Activated CD8-positive, alpha-beta T cell treated with anti-CD3 and anti-CD28 coated beads, Interleukin-2, amount 10 ng/mL, durations not matched to agents 7 days and 5 days (primary cell): ENCODE measurements around the gene TGFB2. TPM values are rescaled to one million over a fixed set of nuclear protein-coding genes. Genes with fewer than 3 reads are reported as not detected.

ENCODE experiments used
- ATAC-seq: fragments of 150-1000 bp; cut with Tn5 transposase; one replicate; pipeline ENCODE4 v1.10.0; 2021; ENCODE audit warnings: moderate library complexity
- CTCF ChIA-PET: fragments of 350-600 bp; sonication (Branson Sonifier 250); formaldehyde crosslinking; loops from one replicate; lab custom pipeline; 2021; ENCODE audit warnings: antibody characterized with exemption; lab: Charles Lee
- POLR2A ChIA-PET: fragments of 350-600 bp; sonication (Branson Sonifier 250); formaldehyde crosslinking; loops from one replicate; lab custom pipeline; 2021; ENCODE audit warnings: antibody characterized with exemption; lab: Charles Lee
- DNase-seq: peaks from one replicate; pipeline ENCODE4 v3.0.0-alpha.2; 2020
- H3K27ac Mint-ChIP-seq: one replicate; pipeline ENCODE4 v1.8.0; 2021; ENCODE audit warnings: mild to moderate bottlenecking, mixed read lengths
- H3K27me3 Mint-ChIP-seq: one replicate; pipeline ENCODE4 v1.8.0; 2021; ENCODE audit warnings: low read depth, mixed read lengths
- H3K36me3 Mint-ChIP-seq: one replicate; pipeline ENCODE4 v1.8.0; 2021; ENCODE audit warnings: low read depth, mixed read lengths
- H3K4me1 Mint-ChIP-seq: one replicate; pipeline ENCODE4 v1.8.0; 2021; ENCODE audit warnings: low read depth, mixed read lengths
- H3K4me3 Mint-ChIP-seq: one replicate; pipeline ENCODE4 v1.8.0; 2021; ENCODE audit warnings: mild to moderate bottlenecking, mixed read lengths
- H3K9me3 Mint-ChIP-seq: one replicate; pipeline ENCODE4 v1.8.0; 2022; ENCODE audit warnings: mixed read lengths; ENCODE audit not compliant: insufficient read depth
- total RNA-seq, 2 experiments: library from RNA; stranded (reverse); gene quantifications; one replicate each; pipeline ENCODE4 v1.2.3, GENCODE V29; 2021

The TGFB2 gene
- total RNA-seq, 2 experiments from 2014 or later = not detected

- H3K4me3 Mint-ChIP-seq = no peak overlapping the region
- POLR2A ChIA-PET = no interaction called here
- H3K36me3 Mint-ChIP-seq = no peaks in the 10 kb centered on the region
- ATAC-seq (no peak), DNase-seq (no peak)
- no peaks in the 10 kb centered on the region for H3K9me3 Mint-ChIP-seq
- CTCF ChIA-PET = no interaction called here
- H3K4me1 Mint-ChIP-seq = no peaks in the 10 kb centered on the region
- no peak overlapping the region for H3K27ac Mint-ChIP-seq
- no peaks in the 10 kb centered on the region for H3K27me3 Mint-ChIP-seq
Observed at GRCh38 chr1:218400624-218401023, 55.5 kb downstream of the TGFB2 start.

DNA sequence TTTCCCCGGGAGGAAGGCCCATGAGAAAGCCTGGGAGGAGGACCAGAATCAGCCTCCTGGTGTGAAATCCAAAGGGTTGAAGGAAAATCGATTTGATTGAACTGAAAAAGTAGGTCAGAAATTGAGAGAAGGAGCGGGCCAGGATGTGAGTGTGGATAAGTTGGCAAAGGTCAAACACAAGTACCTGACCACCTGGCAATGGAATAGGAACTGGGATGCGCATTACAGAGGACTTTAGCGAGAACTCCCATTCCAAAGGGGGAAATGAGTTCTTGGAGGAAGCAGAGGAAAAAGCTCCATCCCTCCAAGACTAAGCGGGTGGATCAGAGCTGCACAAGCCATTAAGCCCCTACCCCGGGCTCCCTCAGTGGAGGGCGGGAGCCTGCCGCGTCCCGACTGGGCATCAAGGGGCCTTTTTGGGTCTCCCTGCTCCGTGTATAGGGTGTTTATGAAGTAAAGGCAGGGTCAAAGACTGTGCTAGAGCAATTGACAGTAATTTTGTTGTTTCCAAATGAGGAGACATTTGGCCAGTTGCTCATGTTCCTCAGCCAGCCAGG lies 56.4 kb downstream of the TGFB2 start:
- Mint-ChIP-seq H3K36me3 (no peaks in the 10 kb centered on the region), H3K27ac (no peak overlapping the region), H3K4me1 (no peaks in the 10 kb centered on the region), H3K27me3 (no peaks in the 10 kb centered on the region), H3K9me3 (no peaks in the 10 kb centered on the region), H3K4me3 (no peak overlapping the region)
- CTCF ChIA-PET = no interaction called here
- ATAC-seq (no peak), DNase-seq (no peak)
- POLR2A ChIA-PET = no interaction called here

- H3K27ac Mint-ChIP-seq = no peak overlapping the region
- no peaks in the 10 kb centered on the region for H3K9me3 Mint-ChIP-seq
- CTCF ChIA-PET = no interaction called here
- POLR2A ChIA-PET = no interaction called here
- H3K4me3 Mint-ChIP-seq = no peak overlapping the region
- no peaks in the 10 kb centered on the region for H3K27me3 Mint-ChIP-seq
- no peaks in the 10 kb centered on the region for H3K36me3 Mint-ChIP-seq
- H3K4me1 Mint-ChIP-seq = no peaks in the 10 kb centered on the region
- ATAC-seq (no peak), DNase-seq (no peak)
Observed at GRCh38 chr1:218401998-218402785, 57.1 kb downstream of the TGFB2 start.

GRCh38 chr1:218402786-218403120 lies 57.6 kb downstream of the TGFB2 start:
- POLR2A ChIA-PET = no interaction called here
- no peak overlapping the region for H3K4me3 Mint-ChIP-seq
- H3K4me1 Mint-ChIP-seq = no peaks in the 10 kb centered on the region
- no peaks in the 10 kb centered on the region for H3K9me3 Mint-ChIP-seq
- H3K27me3 Mint-ChIP-seq = no peaks in the 10 kb centered on the region
- no peak overlapping the region for H3K27ac Mint-ChIP-seq
- no peak for DNase-seq
- CTCF ChIA-PET = no interaction called here
- no peak for ATAC-seq
- H3K36me3 Mint-ChIP-seq = no peaks in the 10 kb centered on the region

GRCh38 chr1:218403300-218403699 lies 58.2 kb downstream of the TGFB2 start:
- Mint-ChIP-seq H3K9me3 (no peaks in the 10 kb centered on the region), H3K4me1 (no peaks in the 10 kb centered on the region), H3K4me3 (no peak overlapping the region), H3K36me3 (no peaks in the 10 kb centered on the region), H3K27me3 (no peaks in the 10 kb centered on the region), H3K27ac (no peak overlapping the region)
- POLR2A ChIA-PET = no interaction called here
- DNase-seq (no peak), ATAC-seq (no peak)
- CTCF ChIA-PET = no interaction called here

- H3K27ac Mint-ChIP-seq = no peak overlapping the region
- no peaks in the 10 kb centered on the region for H3K27me3 Mint-ChIP-seq
- no peaks in the 10 kb centered on the region for H3K36me3 Mint-ChIP-seq
- CTCF ChIA-PET = no interaction called here
- no peaks in the 10 kb centered on the region for H3K4me1 Mint-ChIP-seq
- no peak overlapping the region for H3K4me3 Mint-ChIP-seq
- H3K9me3 Mint-ChIP-seq = no peaks in the 10 kb centered on the region
- ATAC-seq = no peak
- DNase-seq = no peak
- POLR2A ChIA-PET = no interaction called here
Observed at GRCh38 chr1:218407630-218408029, 62.5 kb downstream of the TGFB2 start.

- POLR2A ChIA-PET = no interaction called here
- no peak overlapping the region for H3K4me3 Mint-ChIP-seq
- no peaks in the 10 kb centered on the region for H3K27me3 Mint-ChIP-seq
Observed at GRCh38 chr1:218408135-218408534, 63.0 kb downstream of the TGFB2 start.

GRCh38 chr1:218408942-218409341 lies 63.8 kb downstream of the TGFB2 start:
- no peaks in the 10 kb centered on the region for H3K4me1 Mint-ChIP-seq
- H3K4me3 Mint-ChIP-seq = no peak overlapping the region
- ATAC-seq (no peak), DNase-seq (no peak)
- ChIA-PET POLR2A (no interaction called here), CTCF (no interaction called here)
- no peaks in the 10 kb centered on the region for H3K27me3 Mint-ChIP-seq
- no peak overlapping the region for H3K27ac Mint-ChIP-seq
- no peaks in the 10 kb centered on the region for H3K36me3 Mint-ChIP-seq
- no peaks in the 10 kb centered on the region for H3K9me3 Mint-ChIP-seq

More at GRCh38 chr1:218408135-218408534, 63.0 kb downstream of the TGFB2 start:
- H3K27ac Mint-ChIP-seq = no peak overlapping the region
- no peaks in the 10 kb centered on the region for H3K4me1 Mint-ChIP-seq
- no peak for DNase-seq
- CTCF ChIA-PET = no interaction called here
- H3K36me3 Mint-ChIP-seq = no peaks in the 10 kb centered on the region
- no peaks in the 10 kb centered on the region for H3K9me3 Mint-ChIP-seq
- no peak for ATAC-seq

DNA sequence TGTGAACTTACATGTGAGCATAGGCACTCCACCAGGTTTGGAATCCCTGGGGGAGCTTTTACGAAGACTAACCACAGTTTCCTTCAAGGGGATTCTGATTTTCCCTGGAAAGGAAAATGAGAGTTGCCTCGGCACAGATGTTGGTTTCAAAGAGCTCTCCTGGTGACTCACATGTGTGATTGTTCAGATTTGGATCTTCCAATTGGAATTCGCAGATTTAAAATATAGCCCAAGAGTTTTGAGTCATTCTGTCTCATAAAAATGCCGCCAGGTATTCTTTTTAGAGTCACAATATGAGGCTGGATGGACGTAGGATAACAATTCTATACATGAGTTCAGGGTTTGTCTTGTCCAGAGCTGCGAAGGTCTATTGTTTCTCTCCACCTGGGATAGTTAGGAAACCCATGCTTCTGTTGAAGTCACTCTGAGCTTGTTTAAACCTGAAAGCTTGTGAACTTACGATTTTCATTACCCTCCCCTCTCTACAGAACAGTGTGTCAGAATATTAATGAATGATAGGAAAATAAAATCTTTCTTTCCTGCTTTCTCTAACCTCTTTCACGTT lies 64.9 kb downstream of the TGFB2 start:
- no peaks in the 10 kb centered on the region for H3K9me3 Mint-ChIP-seq
- DNase-seq (no peak), ATAC-seq (no peak)
- H3K27ac Mint-ChIP-seq = no peak overlapping the region
- H3K36me3 Mint-ChIP-seq = no peaks in the 10 kb centered on the region
- H3K27me3 Mint-ChIP-seq = no peaks in the 10 kb centered on the region
- ChIA-PET POLR2A (no interaction called here), CTCF (no interaction called here)
- H3K4me1 Mint-ChIP-seq = no peaks in the 10 kb centered on the region
- H3K4me3 Mint-ChIP-seq = no peak overlapping the region

DNA sequence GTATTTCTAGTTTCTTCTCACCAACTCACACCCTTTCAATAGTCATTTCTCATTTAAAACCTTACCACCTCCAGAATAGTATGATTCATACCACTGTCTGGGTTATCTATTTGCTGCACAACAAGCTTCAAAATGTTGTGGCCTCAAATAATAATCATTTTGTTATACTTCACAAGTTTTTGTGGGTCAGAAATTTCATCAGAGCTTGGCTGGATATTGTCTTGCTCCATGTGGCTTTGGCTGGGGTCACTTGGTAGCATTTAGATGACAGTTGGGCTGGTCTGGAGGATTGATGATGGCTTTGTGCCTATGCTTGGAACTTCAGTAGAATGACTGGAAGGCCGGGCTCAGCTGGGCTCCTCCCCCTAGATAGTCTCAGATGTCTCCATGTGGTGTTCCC lies 66.0 kb downstream of the TGFB2 start:
- no peaks in the 10 kb centered on the region for H3K36me3 Mint-ChIP-seq
- ATAC-seq (no peak), DNase-seq (no peak)
- H3K4me3 Mint-ChIP-seq = no peak overlapping the region
- no peaks in the 10 kb centered on the region for H3K9me3 Mint-ChIP-seq
- POLR2A ChIA-PET = no interaction called here
- H3K27ac Mint-ChIP-seq = no peak overlapping the region
- no peaks in the 10 kb centered on the region for H3K4me1 Mint-ChIP-seq
- H3K27me3 Mint-ChIP-seq = no peaks in the 10 kb centered on the region
- CTCF ChIA-PET = no interaction called here

DNA sequence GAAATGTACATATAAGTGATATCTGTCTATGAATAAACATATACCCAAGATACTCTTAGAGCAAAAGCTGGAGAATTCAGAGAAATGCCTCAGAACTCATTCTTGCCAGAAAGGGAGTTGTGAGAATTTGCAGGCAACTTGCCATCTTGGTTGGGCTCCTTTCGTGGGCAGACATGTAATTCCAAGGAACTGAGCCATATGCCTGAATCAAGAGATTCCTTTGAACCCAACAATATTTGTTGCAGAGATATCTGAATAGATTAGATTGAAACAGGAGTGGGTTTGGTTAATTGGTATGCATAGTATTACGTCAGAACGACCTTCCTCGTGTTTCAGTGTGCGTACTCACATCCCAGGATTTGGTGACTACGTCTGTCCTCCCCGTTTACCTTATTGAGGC lies 67.0 kb downstream of the TGFB2 start:
- CTCF ChIA-PET = no interaction called here
- no peaks in the 10 kb centered on the region for H3K27me3 Mint-ChIP-seq
- no peak for ATAC-seq
- H3K27ac Mint-ChIP-seq = no peak overlapping the region
- no peak overlapping the region for H3K4me3 Mint-ChIP-seq
- POLR2A ChIA-PET = no interaction called here
- DNase-seq = no peak
- no peaks in the 10 kb centered on the region for H3K4me1 Mint-ChIP-seq
- H3K9me3 Mint-ChIP-seq = no peaks in the 10 kb centered on the region
- H3K36me3 Mint-ChIP-seq = no peaks in the 10 kb centered on the region

GRCh38 chr1:218413179-218413578 lies 68.0 kb downstream of the TGFB2 start:
- ATAC-seq = no peak
- ChIA-PET CTCF (no interaction called here), POLR2A (no interaction called here)
- DNase-seq = no peak
- Mint-ChIP-seq H3K36me3 (no peaks in the 10 kb centered on the region), H3K9me3 (no peaks in the 10 kb centered on the region), H3K27ac (no peak overlapping the region), H3K27me3 (no peaks in the 10 kb centered on the region), H3K4me1 (no peaks in the 10 kb centered on the region), H3K4me3 (no peak overlapping the region)
